Muscle of leg (tissue), 16 donors: Measurements from ENCODE around the gene ZNF615. TPM values are rescaled to one million over a fixed set of nuclear protein-coding genes. Genes with fewer than 3 reads are reported as not detected.
"Not testable (repeated sequence)": the region's sequence is repeated elsewhere in the genome, so short reads cannot be mapped to it uniquely, and the experiment has no call there.

Experiments used
- DNase-seq: peaks from one replicate; pipeline ENCODE4 v3.0.0; 2013
- H3K27ac ChIP-seq: one replicate; pipeline ENCODE4 v1.5.1; 2013; ENCODE audit warnings: mild to moderate bottlenecking, low read length, control low read depth
- H3K27me3 ChIP-seq: one replicate; pipeline ENCODE4 v1.6.1; 2013; ENCODE audit warnings: low read length; ENCODE audit not compliant: control insufficient read depth, insufficient read depth
- H3K36me3 ChIP-seq: one replicate; pipeline ENCODE4 v1.6.1; 2013; ENCODE audit warnings: low read length; ENCODE audit not compliant: control insufficient read depth, insufficient read depth
- H3K4me1 ChIP-seq: one replicate; pipeline ENCODE4 v1.6.1; 2013; ENCODE audit warnings: low read length; ENCODE audit not compliant: control insufficient read depth, insufficient read depth
- H3K4me3 ChIP-seq: one replicate; pipeline ENCODE4 v1.5.1; 2013; ENCODE audit warnings: low read length, control low read depth
- H3K9me3 ChIP-seq: replicated peaks from 2 replicates; pipeline ENCODE4 v1.6.1; 2013; ENCODE audit warnings: low read depth, low read length; ENCODE audit not compliant: control insufficient read depth
- WGBS: methylation state at CpG from one replicate; pipeline ENCODE4 v1.1.5; 2013; ENCODE audit warnings: missing lambda C conversion rate; ENCODE audit not compliant: insufficient coverage; 5-methylcytosine and 5-hydroxymethylcytosine counted together
- long read RNA-seq, 11 donors: transcript quantifications; one replicate each; lab custom pipeline, GENCODE V29; 2026
- polyA plus RNA-seq, 8 donors: library from polyadenylated mRNA; unstranded; fragments of 120-200 nt; gene quantifications; one replicate each; pipeline versions ENCODE4 v1.2.1 to v1.2.3, GENCODE V29; 2013; ENCODE audit warnings: inconsistent platforms in 1 of 8, low replicate concordance in 1 of 8; ENCODE audit not compliant: insufficient read length in 8 of 8, insufficient read depth in 1 of 8
- total RNA-seq: library from RNA; stranded (reverse); fragments of 120-200 nt; gene quantifications from one replicate; pipeline ENCODE4 v1.2.4, GENCODE V29; 2013

The ZNF615 gene
- total RNA-seq (12.3 TPM), polyA plus RNA-seq (10 to 100 TPM in 2 of 8 donors, 1 to 10 TPM in 6; 7.1 to 10.5 (median 8.8) TPM)
- long read RNA-seq, donor 1, result 0 reads
- long read RNA-seq, donor 2, result 0 reads
- long read RNA-seq, donor 3, full-length matches to known transcripts, result 3 of 3 reads
- long read RNA-seq, donor 3, partial matches to known transcripts, result 0 of 3 reads
- long read RNA-seq, donor 3, other reads (novel, unspliced or antisense), result 0 of 3 reads
- long read RNA-seq, donor 4, result 0 reads
- long read RNA-seq, donor 5, full-length matches to known transcripts, result 8 of 8 reads
- long read RNA-seq, donor 5, partial matches to known transcripts, result 0 of 8 reads
- long read RNA-seq, donor 5, other reads (novel, unspliced or antisense), result 0 of 8 reads
- long read RNA-seq, donor 6, full-length matches to known transcripts, result 4 of 4 reads
- long read RNA-seq, donor 6, partial matches to known transcripts, result 0 of 4 reads
- long read RNA-seq, donor 6, other reads (novel, unspliced or antisense), result 0 of 4 reads
- long read RNA-seq, donor 7, result 0 reads
- long read RNA-seq, donor 8, result 0 reads
- long read RNA-seq, donor 9, full-length matches to known transcripts, result 2 of 2 reads
- long read RNA-seq, donor 9, partial matches to known transcripts, result 0 of 2 reads
- long read RNA-seq, donor 9, other reads (novel, unspliced or antisense), result 0 of 2 reads
- long read RNA-seq, donor 10, full-length matches to known transcripts, result 3 of 3 reads
- long read RNA-seq, donor 10, partial matches to known transcripts, result 0 of 3 reads
- long read RNA-seq, donor 10, other reads (novel, unspliced or antisense), result 0 of 3 reads
- long read RNA-seq, donor 11, partial matches to known transcripts, result 0 of 1 reads
- long read RNA-seq, donor 11, other reads (novel, unspliced or antisense), result 0 of 1 reads

DNA sequence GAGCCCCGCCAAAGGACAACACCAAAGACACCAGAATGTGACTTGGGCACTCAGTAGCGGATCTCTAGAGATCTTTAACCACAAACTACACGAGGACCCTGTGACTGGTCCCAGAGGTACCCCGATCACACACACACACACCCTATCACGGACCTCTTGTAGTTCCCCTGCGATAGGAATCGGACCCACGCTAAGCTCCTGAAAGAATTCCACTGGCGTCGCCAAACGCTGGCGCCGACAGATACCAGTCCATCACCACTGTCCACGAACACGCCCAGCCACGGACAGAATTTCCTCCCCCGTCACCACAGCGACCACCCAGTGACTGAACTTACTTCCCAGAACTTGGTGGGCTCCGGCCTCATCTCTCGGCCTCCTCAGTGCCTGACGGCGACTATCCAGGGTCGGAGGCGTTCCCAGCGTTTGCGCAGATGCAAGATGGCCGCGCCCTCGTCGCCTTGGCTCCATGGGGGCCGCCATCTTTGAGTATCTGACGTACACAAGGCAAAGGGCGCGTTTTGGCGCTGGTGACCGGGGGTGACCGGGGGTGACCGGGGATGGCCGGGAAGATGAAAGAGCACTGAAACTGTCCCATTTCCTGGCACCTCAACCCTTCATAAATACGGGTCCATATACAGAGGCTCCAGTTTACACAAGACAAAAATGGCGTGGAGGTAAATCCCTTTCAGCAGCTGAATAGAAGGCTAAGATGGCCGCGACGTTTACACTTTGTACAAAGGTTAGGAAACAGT lies at the start of gene ZNF615:
TSS of gene ZNF615 (minus strand) at position 406 of the 752 bp plus-strand sequence. CDS start 4,500 bp downstream, outside the sequence.
- H3K27ac ChIP-seq, result peak within 1 kb of the TSS; percentile 79
- peak within 1 kb of the TSS; percentile 91 for H3K4me3 ChIP-seq
- H3K27me3 ChIP-seq, result no peaks in the 10 kb centered on the region
- peaks cover 5% of the 10 kb centered on the region for H3K36me3 ChIP-seq
- peaks cover 5% of the 10 kb centered on the region for H3K4me1 ChIP-seq
- H3K9me3 ChIP-seq, result peaks cover 14% of the 10 kb centered on the region
- peak; percentile 97 for DNase-seq
- 0% methylated on average over 31 of the region's 44 CpGs for WGBS

DNA sequence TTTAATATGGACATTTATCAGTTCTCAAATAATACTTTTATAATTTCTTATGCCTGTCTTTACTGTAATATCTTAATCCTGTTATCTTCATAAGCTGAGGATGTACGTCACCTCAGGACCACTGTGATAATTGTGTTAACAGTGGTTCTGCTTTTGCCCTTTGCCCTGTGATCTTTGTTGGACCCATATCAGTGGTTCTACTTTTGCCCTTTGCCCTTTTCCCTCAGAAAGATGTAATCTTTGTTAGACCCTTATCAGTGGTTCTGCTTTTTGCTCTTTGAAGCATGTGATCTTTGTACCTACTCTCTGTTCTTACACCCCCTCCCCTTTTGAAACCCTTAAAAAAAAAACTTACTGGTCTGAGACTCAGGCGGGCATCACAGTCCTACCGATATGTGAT lies 48.5 kb upstream of the ZNF615 start:
- DNase-seq, H3K27ac ChIP-seq, H3K4me3 ChIP-seq, H3K27me3 ChIP-seq, H3K4me1 ChIP-seq, H3K36me3 ChIP-seq: not testable (repeated sequence)
- WGBS, result no CpG with 5 or more reads among the region's 3 CpGs
- peaks cover 44% of the 10 kb centered on the region for H3K9me3 ChIP-seq

DNA sequence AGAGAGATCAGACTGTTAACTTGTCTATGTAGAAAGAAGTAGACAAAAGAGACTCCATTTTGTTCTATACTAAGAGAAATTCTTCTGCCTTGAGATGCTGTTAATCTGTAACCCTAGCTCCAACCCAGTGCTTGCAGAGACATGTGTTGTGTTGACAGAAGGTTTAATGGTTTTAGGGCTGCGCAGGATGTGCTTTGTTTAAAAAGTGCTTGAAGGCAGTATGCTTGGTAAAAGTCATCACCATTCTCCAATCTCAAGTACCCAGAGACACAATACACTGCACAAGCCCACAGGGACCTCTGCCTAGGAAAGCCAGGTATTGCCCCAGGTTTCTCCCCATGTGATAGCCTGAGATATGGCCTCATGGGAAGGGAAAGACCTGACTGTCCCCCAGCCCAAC lies 43.7 kb upstream of the ZNF615 start:
- not testable (repeated sequence) for H3K36me3 ChIP-seq, DNase-seq, H3K4me3 ChIP-seq, H3K27me3 ChIP-seq, H3K27ac ChIP-seq, H3K4me1 ChIP-seq
- no CpG with 5 or more reads among the region's 1 CpG for WGBS
- H3K9me3 ChIP-seq, result peaks cover 21% of the 10 kb centered on the region

- no peaks in the 10 kb centered on the region for H3K4me1 ChIP-seq
- H3K27ac ChIP-seq, result peak within 1 kb of the TSS; percentile 98
- H3K36me3 ChIP-seq, result peaks cover 21% of the 10 kb centered on the region
- no peaks in the 10 kb centered on the region for H3K27me3 ChIP-seq
- H3K9me3 ChIP-seq, result peaks cover 21% of the 10 kb centered on the region
- under 1% methylated on average over 52 of the region's 60 CpGs for WGBS
- peak within 1 kb of the TSS; percentile 82 for H3K4me3 ChIP-seq
- DNase-seq, result peak; percentile 99
Measured at GRCh38 chr19:52048555-52049501, 40.8 kb upstream of the ZNF615 start, which contains the start of gene ZNF432. ZNF432 (minus strand) TSS chr19:52048838; CDS start chr19:52046868, 1,970 bp downstream.

DNA sequence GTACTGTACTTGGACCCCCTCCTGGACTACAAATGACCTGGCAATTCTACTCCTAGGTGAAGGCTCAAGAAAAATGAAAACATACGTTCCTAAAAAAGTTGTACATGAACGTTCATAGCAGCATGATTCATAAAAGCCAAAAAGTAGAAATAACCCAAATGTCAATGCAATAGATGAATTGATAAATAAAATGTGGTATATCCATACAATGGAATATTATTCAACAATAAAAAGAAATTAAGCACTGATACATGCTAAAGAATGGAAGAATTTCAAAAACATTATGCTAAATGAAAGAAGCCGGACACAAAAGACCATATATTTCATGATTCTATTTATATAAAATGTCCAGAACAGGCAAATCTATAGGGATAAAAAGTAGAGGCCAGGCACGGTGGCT lies 31.2 kb upstream of the ZNF615 start:
- H3K9me3 ChIP-seq, result peaks cover 59% of the 10 kb centered on the region

GRCh38 chr19:52034051-52034728 lies 26.2 kb upstream of the ZNF615 start:
- peaks cover 73% of the 10 kb centered on the region for H3K9me3 ChIP-seq
- 100% methylated on average over 5 of the region's 12 CpGs for WGBS
- no peak overlapping the region for H3K4me3 ChIP-seq
- no peak for DNase-seq
- H3K36me3 ChIP-seq, result peaks cover 55% of the 10 kb centered on the region
- no peaks in the 10 kb centered on the region for H3K27me3 ChIP-seq
- H3K4me1 ChIP-seq, result no peaks in the 10 kb centered on the region
- no peak overlapping the region for H3K27ac ChIP-seq

More for the DNA sequence above, 31.2 kb upstream of the ZNF615 start:
- Histone ChIP-seq H3K36me3 (peaks cover 66% of the 10 kb centered on the region), H3K4me1 (no peaks in the 10 kb centered on the region), H3K27me3 (no peaks in the 10 kb centered on the region), H3K4me3 (no peak overlapping the region), H3K27ac (no peak overlapping the region)
- WGBS, result no CpG with 5 or more reads among the region's 4 CpGs
- DNase-seq, result no peak

DNA sequence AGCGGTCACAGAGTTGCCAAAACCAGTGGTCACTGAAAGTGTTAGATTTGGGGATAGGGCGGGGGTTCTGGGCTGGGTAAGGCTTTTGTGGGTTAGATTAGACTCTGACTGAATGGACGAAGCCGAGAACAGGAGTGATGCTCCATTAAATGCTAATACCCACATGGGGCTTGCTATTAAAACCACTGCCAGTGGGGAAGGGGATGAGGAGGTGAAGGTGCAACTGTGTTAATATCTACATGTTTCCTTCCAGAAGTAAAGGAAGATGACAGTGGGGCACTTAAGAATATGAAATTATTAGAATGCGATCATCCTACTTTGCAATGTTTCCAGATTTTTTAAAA lies 20.7 kb upstream of the ZNF615 start:
- H3K36me3 ChIP-seq, result peaks cover 34% of the 10 kb centered on the region
- no peaks in the 10 kb centered on the region for H3K27me3 ChIP-seq
- WGBS, result 0% methylated on average over 1 of the region's 5 CpGs
- peak overlapping the region; percentile 95 for H3K27ac ChIP-seq
- peak overlapping the region; percentile 63 for H3K4me3 ChIP-seq
- H3K4me1 ChIP-seq, result peaks cover 2% of the 10 kb centered on the region
- DNase-seq, result no peak
- peaks cover 37% of the 10 kb centered on the region for H3K9me3 ChIP-seq

- DNase-seq, result peak; percentile 96
- H3K4me3 ChIP-seq, result peak within 1 kb of the TSS; percentile 63
- H3K36me3 ChIP-seq, result peaks cover 35% of the 10 kb centered on the region
- H3K27me3 ChIP-seq, result no peaks in the 10 kb centered on the region
- peaks cover 2% of the 10 kb centered on the region for H3K4me1 ChIP-seq
- under 1% methylated on average over 53 of the region's 53 CpGs for whole genome bisulfite sequencing
- peaks cover 33% of the 10 kb centered on the region for H3K9me3 ChIP-seq
- peak within 1 kb of the TSS; percentile 95 for H3K27ac ChIP-seq
Measured at GRCh38 chr19:52028027-52028779, 20.2 kb upstream of the ZNF615 start, which contains the start of gene ZNF614. ZNF614 (minus strand) TSS chr19:52028379; CDS start chr19:52025745, 2,634 bp downstream.
